ENCODE results near the gene MPL. TPM values are rescaled to one million over a fixed set of nuclear protein-coding genes. Genes with fewer than 3 reads are reported as not detected.

MPL gene
- polyA plus RNA-seq, 1 donor (not counting 4 experiments of a cell fraction or from before 2014, with no cell fraction given): not detected

DNA sequence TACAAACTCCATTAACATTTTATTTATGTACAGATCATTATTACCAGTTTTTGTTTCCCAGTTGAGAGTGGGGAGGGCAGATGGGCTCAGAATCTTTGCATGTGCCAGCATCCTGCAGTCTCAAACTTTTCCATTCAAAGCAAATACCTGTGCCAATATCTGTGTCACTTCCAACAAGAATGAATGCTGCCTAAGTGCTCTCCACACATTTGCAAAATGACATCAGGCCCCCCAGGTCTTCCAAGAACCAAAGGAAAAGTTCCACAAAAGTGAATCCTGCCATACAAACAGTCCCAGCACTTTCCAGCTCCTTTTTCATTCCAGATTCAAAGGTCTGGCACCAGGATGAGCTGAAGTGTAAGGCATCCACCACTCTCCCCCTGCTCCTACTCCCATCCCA, 38.5 kb upstream of the MPL start:
- no peaks in the 10 kb centered on the region for H3K9me1 ChIP-seq (ENCODE audit: control insufficient read depth, extremely low read depth, insufficient read depth, low read length)
- H3K9ac ChIP-seq (ENCODE audit: control insufficient read depth, extremely low read depth, insufficient read depth, low read length): no peak overlapping the region
- no peaks in the 10 kb centered on the region for H3K79me2 ChIP-seq (ENCODE audit: control insufficient read depth, insufficient read depth, low read length)
- FAIRE-seq (no peak), DNase-seq (ENCODE audit: low read depth, low spot score) (no peak)
- H3K36me3 ChIP-seq (ENCODE audit: control insufficient read depth in 2 of 2, extremely low read depth in 1 of 2, insufficient read depth in 2 of 2, low read length in 2 of 2): no peaks in the 10 kb centered on the region
- H3K4me3 ChIP-seq (ENCODE audit: control insufficient read depth in 2 of 3, extremely low read depth in 1 of 3, insufficient read depth in 2 of 3, low read depth in 1 of 3, low read length in 3 of 3): no peak overlapping the region
- H3K4me2 ChIP-seq (ENCODE audit: control insufficient read depth, extremely low read depth, insufficient read depth, low read depth, low read length): no peak overlapping the region
- no peaks in the 10 kb centered on the region for H4K20me1 ChIP-seq (ENCODE audit: control insufficient read depth, extremely low read depth, insufficient read depth, low read length)
- no peak overlapping the region for H3K27ac ChIP-seq (ENCODE audit: control insufficient read depth, insufficient read depth, low read length)
- H2AFZ ChIP-seq (ENCODE audit: control insufficient read depth, low read length): no peak overlapping the region
- no peak for TF ChIP-seq EZH2 (IDR thresholded peaks at IDR 0.05; ENCODE audit: low read length)
- TF ChIP-seq, protein P1, sequence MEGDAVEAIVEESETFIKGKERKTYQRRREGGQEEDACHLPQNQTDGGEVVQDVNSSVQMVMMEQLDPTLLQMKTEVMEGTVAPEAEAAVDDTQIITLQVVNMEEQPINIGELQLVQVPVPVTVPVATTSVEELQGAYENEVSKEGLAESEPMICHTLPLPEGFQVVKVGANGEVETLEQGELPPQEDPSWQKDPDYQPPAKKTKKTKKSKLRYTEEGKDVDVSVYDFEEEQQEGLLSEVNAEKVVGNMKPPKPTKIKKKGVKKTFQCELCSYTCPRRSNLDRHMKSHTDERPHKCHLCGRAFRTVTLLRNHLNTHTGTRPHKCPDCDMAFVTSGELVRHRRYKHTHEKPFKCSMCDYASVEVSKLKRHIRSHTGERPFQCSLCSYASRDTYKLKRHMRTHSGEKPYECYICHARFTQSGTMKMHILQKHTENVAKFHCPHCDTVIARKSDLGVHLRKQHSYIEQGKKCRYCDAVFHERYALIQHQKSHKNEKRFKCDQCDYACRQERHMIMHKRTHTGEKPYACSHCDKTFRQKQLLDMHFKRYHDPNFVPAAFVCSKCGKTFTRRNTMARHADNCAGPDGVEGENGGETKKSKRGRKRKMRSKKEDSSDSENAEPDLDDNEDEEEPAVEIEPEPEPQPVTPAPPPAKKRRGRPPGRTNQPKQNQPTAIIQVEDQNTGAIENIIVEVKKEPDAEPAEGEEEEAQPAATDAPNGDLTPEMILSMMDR (optimal IDR thresholded peaks at IDR 0.05 in 1 of 3, IDR thresholded peaks at IDR 0.05 in 1 of 3, conservative IDR thresholded peaks at IDR 0.05 in 1 of 3; ENCODE audit: extremely low read depth in 1 of 3, insufficient read depth in 2 of 3, low read length in 3 of 3): no peak
- H3K9me3 ChIP-seq (ENCODE audit: control insufficient read depth, low read depth, low read length): no peaks in the 10 kb centered on the region
- H3K4me1 ChIP-seq (ENCODE audit: control insufficient read depth, extremely low read depth, insufficient read depth, low read length): peaks cover 7% of the 10 kb centered on the region
- peaks cover 4% of the 10 kb centered on the region for H3K27me3 ChIP-seq (ENCODE audit: control insufficient read depth, extremely low read depth, insufficient read depth, low read length)
- dilution Hi-C loops (cut with MboI; ENCODE audit: extremely low pct_ligation_motif_present, low sequenced_read_pairs): no loop called here

DNA sequence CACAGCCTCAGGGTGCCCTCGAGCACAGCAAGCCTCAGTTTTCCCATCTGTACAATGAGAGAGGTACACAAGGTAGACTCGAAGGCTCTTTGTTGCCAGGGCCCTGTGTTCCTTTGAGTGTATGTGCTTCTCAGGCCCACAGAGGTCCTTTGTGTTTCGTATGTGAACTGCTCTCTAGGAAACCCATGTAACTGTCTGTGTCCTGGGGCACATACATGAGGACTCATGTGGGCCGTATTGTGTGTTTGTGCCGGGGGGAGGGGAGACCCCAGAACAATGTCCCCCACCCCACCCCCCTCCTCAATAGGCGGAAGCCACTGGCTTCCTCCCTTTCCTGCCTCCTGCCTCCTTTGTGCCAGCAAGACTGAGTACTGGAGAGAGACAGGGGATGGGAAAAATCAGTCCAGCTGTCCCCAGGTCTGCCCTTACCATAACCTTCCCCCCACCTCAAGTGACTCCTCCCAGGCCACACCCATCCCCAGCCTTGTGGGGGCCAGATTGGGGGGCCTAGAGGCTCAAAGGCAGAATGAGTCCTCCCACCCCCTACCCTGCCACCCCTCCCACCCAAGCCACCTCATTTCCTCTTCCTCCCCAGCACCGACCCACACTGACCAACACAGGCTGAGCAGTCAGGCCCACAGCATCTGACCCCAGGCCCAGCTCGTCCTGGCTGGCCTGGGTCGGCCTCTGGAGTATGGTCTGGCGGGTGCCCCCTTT, 37.1 kb upstream of the MPL start, which contains the start of gene TIE1:
TSS of gene TIE1 (plus strand) at position 605 of the 717 bp plus-strand sequence. CDS start at position 695, 90 bp downstream.
- Histone ChIP-seq H3K9me3 (ENCODE audit: control insufficient read depth, low read depth, low read length) (no peaks in the 10 kb centered on the region), H3K9me1 (ENCODE audit: control insufficient read depth, extremely low read depth, insufficient read depth, low read length) (no peaks in the 10 kb centered on the region), H3K36me3 (ENCODE audit: control insufficient read depth in 2 of 2, extremely low read depth in 1 of 2, insufficient read depth in 2 of 2, low read length in 2 of 2) (no peaks in the 10 kb centered on the region), H3K27me3 (ENCODE audit: control insufficient read depth, extremely low read depth, insufficient read depth, low read length) (peaks cover 4% of the 10 kb centered on the region), H3K9ac (ENCODE audit: control insufficient read depth, extremely low read depth, insufficient read depth, low read length) (no peak within 1 kb of the TSS), H3K4me3 (ENCODE audit: control insufficient read depth in 2 of 3, extremely low read depth in 1 of 3, insufficient read depth in 2 of 3, low read depth in 1 of 3, low read length in 3 of 3) (no peak within 1 kb of the TSS), H3K4me1 (ENCODE audit: control insufficient read depth, extremely low read depth, insufficient read depth, low read length) (no peaks in the 10 kb centered on the region), H4K20me1 (ENCODE audit: control insufficient read depth, extremely low read depth, insufficient read depth, low read length) (no peaks in the 10 kb centered on the region), H2AFZ (ENCODE audit: control insufficient read depth, low read length) (no peak within 1 kb of the TSS), H3K4me2 (ENCODE audit: control insufficient read depth, extremely low read depth, insufficient read depth, low read depth, low read length) (no peak within 1 kb of the TSS), H3K27ac (ENCODE audit: control insufficient read depth, insufficient read depth, low read length) (no peak within 1 kb of the TSS), H3K79me2 (ENCODE audit: control insufficient read depth, insufficient read depth, low read length) (no peaks in the 10 kb centered on the region)
- TF ChIP-seq, protein P1 (optimal IDR thresholded peaks at IDR 0.05 in 1 of 3, IDR thresholded peaks at IDR 0.05 in 1 of 3, conservative IDR thresholded peaks at IDR 0.05 in 1 of 3; ENCODE audit: extremely low read depth in 1 of 3, insufficient read depth in 2 of 3, low read length in 3 of 3): no peak
- no peak for TF ChIP-seq EZH2 (IDR thresholded peaks at IDR 0.05; ENCODE audit: low read length)
- FAIRE-seq (no peak), DNase-seq (ENCODE audit: low read depth, low spot score) (no peak)
- dilution Hi-C loops (cut with MboI; ENCODE audit: extremely low pct_ligation_motif_present, low sequenced_read_pairs): no loop called here

Measured in keratinocyte (primary cell).